ENCODE results near the gene HRH3.

HRH3 gene

GRCh38 chr20:62215020-62215990 is 4.8 kb downstream of the HRH3 start:
- DNase-seq: no peak

GRCh38 chr20:62214067-62214466 is 6.0 kb downstream of the HRH3 start:
- no peak for DNase-seq

GRCh38 chr20:62212299-62212698 is 7.8 kb downstream of the HRH3 start:
- no peak for DNase-seq

- no peak for DNase-seq
Measured at GRCh38 chr20:62211769-62212288, 8.2 kb downstream of the HRH3 start.

GRCh38 chr20:62211216-62211615 is 8.9 kb downstream of the HRH3 start:
- DNase-seq: no peak

GRCh38 chr20:62210496-62210855 is 9.6 kb downstream of the HRH3 start:
- DNase-seq: no peak

- DNase-seq: no peak
Measured at GRCh38 chr20:62209850-62210495, 10.1 kb downstream of the HRH3 start.

- DNase-seq: peak; percentile 45
Measured at GRCh38 chr20:62208795-62209755, 11.0 kb downstream of the HRH3 start.

GRCh38 chr20:62208061-62208794 is 11.8 kb downstream of the HRH3 start:
- no peak for DNase-seq

- DNase-seq: no peak
Measured at GRCh38 chr20:62206388-62206775, 13.7 kb downstream of the HRH3 start.

- no peak for DNase-seq
Measured at GRCh38 chr20:62205618-62206387, 14.3 kb downstream of the HRH3 start.

GRCh38 chr20:62203378-62204030 is 16.6 kb downstream of the HRH3 start:
- DNase-seq: peak; percentile 70

- no peak for DNase-seq
Measured at GRCh38 chr20:62202676-62203377, 17.3 kb downstream of the HRH3 start.

GRCh38 chr20:62202083-62202395 is 18.0 kb downstream of the HRH3 start:
- DNase-seq: peak; percentile 85

- no peak for DNase-seq
Measured at GRCh38 chr20:62201173-62202082, 18.6 kb downstream of the HRH3 start.

- no peak for DNase-seq
Measured at GRCh38 chr20:62200491-62201172, 19.4 kb downstream of the HRH3 start.

GRCh38 chr20:62198931-62199330 is 21.1 kb downstream of the HRH3 start:
- DNase-seq: no peak

- DNase-seq: no peak
Measured at GRCh38 chr20:62198496-62198895, 21.6 kb downstream of the HRH3 start.

- no peak for DNase-seq
Measured at GRCh38 chr20:62197801-62198200, 22.3 kb downstream of the HRH3 start.

All from EL (cell line).